Activated T-cell treated with anti-CD3 and anti-CD28 coated beads, Interleukin-2, amount 50 U/mL, for 48 hours (primary cell): ENCODE results near the gene NUDC.
"Not testable (repeated sequence)": the region's sequence is repeated elsewhere in the genome, so short reads cannot be mapped to it uniquely, and the experiment has no call there.

ENCODE experiments used
- DNase-seq, 2 experiments: peaks; one replicate each; pipeline ENCODE4 v3.0.0-alpha.2; 2020

The NUDC gene

DNA sequence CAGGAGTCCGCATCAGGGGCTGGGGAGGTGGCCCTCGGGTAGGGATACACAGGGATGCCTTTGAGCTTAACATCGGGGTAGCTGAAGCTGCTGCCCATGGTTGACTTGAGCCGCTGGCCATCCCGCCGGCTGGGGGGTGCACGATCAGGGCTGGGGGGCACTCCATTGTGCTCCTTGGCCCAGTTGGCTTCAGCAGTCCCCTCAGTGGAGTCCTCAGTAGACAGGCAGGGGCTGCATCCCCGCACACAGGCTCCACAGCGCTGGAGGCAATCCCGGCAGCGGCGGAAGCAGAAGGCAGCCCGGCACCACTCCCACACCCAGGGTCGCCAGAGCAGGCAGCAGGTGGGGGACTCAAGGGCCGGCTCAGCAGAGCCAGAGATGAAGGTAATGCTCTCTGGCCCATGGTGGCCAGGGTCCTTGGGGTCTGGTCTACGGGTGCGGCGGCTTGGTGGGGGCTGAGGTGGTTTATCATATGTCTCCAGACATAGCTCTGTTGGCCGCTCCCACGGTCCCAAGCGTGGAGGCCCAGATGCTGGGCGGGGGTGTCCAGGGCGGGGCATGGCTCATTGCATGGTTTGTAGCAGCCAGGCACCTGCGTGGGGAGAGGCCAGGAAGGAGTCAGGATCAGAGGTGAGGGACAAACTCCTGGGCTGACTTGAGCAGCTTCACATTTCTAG, 30.4 kb downstream of the NUDC start:
- no peak for DNase-seq

DNA sequence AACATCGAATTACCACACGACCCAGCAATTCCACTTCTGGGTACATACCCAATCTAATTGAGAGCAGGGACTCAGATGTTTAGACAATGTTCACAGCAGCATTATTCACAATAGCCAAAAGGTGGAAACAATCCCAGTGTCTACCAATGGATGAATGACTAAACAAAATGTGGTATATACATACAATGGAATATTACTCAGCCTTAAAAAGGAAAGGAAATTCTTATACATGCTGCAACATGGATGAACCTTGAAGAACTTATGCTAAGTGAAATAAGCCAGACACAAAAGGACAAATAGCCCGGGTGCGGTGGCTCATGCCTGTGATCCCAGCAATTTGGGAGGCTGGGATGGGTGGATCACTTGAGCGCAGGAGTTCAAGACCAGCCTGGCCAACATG, 31.8 kb downstream of the NUDC start:
- DNase-seq, result no peak

DNA sequence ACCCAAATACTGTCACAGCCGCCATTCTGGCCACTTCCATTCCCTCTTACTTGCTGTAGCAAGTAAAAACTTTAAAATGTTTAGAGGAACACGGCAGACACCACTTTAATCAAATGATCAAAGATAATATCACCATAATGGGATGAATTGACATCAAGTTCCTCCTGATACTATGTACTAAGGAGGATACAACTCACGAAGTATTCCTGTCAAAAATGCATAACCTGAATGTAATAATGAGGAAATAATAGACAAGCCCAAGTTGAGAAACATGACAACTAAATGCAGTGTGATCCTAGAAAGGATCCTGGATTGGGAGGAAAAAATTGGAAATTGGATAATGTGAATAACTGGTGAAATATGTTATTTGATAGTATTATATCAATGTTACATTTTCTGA, 34.8 kb downstream of the NUDC start:
- DNase-seq, result no peak

DNA sequence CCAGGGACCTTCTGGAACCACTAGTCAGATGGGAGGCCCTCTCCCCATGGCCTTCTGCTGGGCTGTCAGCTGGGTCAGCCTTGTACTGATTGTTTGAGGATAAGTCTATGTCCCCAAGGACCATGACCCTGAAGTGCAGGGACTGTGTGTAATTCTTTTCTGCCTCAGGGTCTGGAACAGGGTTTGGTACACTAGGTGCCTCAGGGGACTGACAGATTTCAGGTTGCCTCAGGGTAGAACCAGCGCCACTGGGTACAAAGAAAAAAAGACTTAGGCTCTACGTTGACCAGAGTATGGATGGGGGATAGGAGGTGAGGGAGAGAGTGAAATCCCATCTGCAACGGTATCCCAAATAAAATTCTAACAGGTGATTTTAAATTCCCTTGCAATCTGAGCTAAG, 35.8 kb downstream of the NUDC start:
- DNase-seq, result no peak

DNA sequence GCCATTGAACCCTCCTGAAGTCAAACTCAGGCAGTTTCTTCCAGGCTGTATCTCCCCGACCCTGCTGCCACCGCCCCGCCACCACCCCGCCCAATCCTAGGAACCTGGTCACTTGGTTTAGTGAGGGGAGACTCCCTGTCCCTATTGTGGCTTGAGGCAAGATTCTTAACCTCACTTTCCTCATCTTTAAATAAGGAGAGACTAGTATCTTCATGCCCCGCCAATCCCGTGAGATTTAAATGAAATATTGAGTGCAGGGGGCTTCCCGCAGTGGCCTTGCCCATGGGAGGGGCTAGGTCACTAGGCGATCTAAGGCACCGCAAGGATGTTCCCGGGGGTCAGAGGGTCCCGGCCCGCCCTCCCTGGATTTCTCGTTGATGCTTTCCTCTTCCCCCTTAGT, 37.7 kb downstream of the NUDC start:
- no peak for DNase-seq

DNA sequence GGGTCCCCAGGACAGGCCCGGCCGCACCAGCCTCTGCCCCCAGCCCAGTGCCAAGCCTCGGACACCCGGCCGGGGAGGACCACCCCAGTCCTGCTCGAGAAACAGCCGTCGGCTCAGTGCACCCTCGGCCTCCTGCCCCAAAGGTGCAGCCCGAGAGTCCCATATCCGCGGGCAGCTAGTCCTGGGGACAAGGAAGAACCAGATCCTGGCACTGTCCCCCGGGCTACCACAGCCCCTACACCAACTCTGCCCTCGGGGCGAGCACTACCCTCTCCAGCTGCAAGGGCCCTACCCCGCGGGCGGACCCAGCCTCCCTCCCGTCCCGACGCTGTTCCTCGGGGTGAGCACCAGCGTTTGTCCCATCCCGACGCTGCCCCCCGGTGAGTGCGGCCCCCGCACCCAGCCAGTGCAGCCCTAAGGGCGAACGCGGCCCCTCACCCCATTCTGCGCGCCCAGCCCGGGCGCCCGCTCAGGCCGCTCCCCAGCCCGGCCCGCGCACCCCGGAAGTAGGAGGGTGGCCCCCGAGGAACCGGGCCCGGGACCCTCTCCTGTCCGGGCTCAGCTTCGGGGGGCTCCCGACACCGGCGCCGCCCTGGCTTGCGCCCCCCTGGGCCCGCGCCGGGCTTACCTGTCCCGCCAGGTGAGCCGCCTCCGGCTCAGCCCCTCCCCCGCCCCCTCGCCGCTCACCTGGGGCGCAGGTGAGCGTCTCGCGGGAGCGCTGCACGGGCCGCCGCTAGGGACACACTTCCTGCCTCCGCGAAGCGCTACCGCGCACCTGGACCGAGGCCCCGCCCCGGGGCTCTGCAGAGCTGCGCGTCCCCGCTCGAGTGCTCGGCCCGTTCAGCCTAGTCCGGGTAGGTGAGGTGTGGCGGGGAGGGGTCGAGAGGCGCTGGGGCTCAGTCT, 38.4 kb downstream of the NUDC start, which contains the start of gene KDF1:
Gene KDF1, minus strand, starts transcription at position 747 of the 903 bp plus-strand sequence. CDS start 8,088 bp downstream, outside the sequence.
- peak in 1 of 2 experiments; percentile 52 for DNase-seq

DNA sequence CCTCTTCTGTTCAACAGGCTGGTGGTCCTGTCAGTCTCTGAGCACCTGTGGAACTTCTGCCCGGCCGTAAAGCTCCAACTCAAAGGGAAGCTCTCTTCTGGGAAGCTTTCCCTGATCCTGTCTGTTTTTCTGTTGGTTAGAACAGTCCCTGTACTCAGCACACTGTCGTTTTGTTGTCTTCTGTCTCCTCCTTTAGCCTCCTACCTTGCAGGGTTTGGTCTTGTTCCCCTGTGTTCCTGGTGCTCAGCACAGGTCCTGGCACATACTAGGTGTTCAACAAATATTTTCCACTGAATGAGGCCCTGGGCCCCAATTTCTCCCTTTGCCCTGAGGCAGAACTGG, 39.1 kb downstream of the NUDC start:
- DNase-seq, result no peak

DNA sequence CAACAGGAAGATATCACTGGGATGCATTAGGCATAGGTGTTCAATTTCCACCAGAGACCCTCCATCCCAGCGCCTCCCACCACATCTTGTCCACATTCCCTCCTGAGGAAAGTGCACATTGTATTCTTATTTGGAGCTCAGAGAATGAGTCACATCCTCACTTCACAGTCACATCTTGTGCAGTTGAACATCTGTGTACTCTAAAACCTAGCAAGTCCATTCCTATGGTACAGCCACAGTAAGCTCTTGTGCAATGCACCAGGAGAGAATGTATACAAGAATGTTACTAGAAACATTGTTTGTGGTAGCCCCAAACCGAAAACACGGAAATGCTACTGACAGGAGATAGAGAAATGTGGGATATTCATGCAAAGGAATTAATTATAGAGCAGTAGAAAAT, 40.3 kb downstream of the NUDC start:
- DNase-seq, result no peak

DNA sequence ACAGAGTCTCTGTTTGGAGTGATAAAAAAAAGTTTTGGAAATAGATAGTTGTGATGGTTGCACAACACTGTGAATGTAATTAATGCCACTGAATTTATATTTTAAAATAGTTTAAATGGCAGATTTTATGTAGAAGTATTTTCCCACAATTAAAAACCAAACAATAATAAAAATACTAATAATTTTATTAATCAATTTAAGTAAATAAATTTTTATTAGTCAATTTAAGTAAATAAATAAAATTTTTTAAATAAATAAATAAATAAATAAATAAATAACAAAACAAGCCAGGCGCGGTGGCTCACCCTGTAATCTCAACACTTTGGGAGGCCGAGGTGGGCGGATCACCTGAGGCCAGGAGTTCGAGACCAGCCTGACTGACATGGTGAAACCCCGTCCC, 43.7 kb downstream of the NUDC start:
- no peak for DNase-seq

DNA sequence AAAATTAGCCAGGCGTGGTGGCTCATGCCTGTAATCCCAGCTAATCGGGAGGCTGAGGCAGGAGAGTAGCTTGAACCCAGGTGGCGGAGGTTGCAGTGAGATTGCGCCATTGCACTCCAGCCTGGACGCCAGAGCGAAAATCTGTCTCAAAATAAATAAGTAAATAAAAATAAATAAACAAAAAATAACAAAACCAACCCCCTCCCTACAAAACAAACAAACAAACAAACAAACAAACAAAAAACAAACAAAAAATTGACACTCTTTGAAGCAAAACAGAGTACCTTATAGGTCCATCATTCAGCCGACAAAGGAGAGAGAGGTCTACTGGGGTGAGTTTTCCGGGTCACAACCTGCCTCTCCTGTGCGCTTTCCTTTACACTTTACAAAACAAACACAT, 44.1 kb downstream of the NUDC start:
- no peak for DNase-seq

DNA sequence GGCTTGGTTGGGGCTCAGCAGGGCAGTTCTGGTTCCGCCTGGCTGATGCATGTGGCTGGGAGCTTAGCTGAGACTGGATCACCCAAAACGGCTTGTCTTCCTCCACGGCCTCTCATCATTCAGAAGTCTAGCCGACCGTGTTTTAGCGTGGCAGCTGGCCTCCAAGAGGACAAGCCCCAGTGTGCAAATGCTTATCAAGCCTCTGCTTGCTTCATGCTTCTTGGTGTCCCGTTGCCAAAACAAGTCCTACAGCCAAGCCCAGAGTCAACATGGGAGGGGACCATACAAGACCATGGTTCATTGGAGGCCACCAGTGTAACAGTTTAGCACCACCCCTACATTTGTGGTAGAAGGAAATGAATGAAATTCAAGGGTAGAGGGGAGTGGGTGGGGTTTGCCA, 49.3 kb downstream of the NUDC start:
- no peak for DNase-seq

DNA sequence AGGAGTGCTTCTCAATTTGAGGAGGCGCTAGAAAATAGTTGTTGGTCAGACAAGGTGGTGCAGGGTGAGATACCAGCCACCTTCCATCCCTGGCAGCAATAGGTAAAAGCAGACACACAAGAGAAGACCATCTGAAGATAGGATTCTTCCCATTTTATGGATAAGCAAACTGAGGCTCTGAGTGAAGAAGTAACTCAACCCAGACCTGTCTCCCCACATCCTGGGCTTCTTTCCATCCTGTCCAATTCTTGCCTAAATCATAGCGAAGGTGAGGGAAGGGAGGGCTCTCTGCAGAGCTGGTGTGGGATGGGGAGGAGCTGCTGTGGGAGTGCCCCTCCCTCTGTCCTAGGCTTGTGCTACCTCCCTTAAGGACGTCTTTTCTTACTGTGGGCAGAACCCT, 50.0 kb downstream of the NUDC start:
- no peak for DNase-seq

DNA sequence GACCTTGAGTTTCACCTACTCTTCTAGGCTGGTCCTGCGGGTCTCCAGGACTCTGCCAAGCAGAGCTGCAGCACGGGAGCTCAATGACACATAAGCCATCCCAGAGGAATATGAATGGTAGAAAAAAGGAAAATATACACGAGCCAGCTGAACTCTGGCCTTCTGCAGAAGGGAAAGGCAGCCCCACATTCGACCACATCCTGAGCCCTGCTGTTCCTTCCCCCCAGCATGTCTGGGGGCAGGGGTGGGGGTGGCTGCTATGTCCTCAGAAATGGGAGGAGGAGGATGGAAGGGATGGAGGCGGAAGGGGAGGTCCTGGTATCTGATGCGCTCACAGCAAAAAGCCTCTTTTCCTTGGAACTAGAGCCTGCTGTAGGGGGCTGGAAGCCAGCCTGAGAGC, 50.8 kb downstream of the NUDC start:
- no peak for DNase-seq

DNA sequence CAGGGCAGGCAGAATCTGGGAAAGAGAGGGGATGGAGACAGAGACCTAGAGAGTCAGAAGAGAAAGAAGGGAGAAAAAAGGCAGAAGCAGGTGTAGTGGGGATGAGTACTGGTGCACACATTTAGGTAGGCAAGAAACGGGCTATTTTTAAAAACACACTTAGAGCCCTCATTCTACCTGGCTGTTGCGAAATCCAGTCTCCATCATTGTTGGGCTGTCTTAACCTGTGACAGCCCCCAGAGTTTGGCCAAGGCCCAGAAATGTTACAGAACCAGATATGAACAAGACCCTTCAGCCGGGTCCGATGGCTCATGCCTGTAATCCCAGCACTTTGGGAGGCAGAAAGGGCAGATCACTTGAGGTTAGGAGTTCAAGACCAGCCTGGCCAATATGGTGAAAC, 51.3 kb downstream of the NUDC start:
- no peak for DNase-seq

DNA sequence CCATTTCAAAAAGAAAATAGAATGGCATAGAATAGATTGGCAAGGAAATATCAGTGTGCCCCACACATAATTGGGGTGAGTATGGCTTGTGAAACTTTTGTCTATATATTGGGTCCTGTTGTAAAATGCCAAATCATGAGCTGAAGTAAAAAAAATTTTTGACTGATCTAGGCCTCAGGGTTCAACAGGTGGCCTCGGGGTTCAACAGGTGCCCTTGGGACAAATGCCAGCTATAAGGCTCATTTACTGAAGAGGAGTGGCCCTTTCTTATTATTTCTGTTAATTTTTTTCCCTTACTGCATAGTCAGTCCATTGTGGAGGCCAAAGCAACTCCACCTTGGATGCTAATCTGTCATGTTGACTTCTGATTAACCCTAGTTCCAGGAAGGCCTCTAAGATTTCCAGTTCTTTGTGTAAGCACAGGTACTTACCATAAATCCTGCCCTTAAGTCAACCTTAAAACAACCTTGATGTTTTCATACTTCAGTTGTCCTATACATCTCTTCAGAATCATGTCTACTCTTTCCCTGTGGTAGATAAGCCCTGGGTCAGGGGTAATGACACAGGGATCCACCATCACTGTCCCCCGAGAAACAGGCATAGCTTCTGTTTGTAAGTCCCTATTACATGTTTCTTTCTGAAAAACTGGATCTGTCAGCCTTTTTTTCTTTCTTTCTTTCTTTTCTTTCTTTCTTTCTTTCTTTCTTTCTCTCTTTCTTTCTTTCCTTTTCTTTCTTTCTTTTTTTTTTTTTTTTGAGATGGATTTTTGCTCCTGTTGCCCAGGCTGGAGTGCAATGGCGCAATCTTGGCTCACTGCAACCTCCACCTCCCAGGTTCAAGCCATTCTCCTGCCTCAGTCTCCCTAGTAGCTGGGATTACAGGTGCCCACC, 55.3 kb downstream of the NUDC start:
- no peak for DNase-seq

DNA sequence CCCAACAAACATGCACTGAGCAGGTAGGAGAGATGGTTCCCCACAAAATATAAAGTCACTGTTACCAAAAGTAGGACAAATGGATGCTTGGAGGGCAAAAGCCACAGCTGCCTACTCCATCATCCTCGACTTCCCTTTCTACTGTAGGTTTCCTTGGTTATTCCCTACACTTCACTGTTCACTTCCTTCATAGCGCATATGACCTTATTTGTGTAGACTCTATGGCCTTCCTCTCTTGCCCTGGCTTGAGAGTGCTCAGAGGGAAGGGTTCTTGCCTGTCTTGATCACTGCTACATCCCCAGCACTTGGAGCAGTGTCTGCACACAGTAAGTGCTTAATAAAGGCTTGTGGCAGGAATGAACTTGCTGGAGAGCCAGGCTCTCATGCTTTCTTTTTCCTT, 57.4 kb downstream of the NUDC start:
- no peak for DNase-seq

DNA sequence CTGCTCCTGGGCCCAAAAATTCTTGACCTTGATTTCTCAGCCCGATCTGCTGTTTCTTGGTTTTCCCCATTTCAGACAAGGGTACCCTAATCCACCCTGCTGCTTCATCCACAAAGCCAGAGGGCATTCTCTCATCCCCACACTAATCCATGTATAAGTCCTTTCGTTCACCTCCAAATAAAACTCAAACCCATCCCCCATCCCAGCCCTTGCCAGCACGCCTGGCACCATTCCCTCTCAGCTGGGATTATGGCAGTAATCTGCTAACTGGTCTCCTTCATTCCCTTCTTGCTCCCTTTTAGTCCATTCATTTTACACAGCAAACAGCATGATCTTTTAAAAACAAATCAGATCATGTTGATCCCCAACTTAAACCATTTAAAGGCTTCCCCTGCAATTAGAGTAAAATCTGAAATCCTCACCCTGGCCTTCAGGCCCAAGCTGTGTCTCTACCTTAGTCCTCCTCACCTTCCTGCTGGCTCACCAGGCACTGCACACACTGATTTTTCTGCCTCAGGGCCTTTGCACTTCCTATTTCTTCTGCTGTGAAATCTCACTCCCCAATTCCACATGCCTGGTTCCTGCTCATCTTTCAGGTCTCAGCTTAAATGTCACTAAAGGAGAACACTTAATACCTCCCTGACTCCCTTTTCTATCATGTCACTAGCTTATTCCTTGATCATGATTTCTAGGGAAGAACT, 59.8 kb downstream of the NUDC start:
- DNase-seq, result no peak

DNA sequence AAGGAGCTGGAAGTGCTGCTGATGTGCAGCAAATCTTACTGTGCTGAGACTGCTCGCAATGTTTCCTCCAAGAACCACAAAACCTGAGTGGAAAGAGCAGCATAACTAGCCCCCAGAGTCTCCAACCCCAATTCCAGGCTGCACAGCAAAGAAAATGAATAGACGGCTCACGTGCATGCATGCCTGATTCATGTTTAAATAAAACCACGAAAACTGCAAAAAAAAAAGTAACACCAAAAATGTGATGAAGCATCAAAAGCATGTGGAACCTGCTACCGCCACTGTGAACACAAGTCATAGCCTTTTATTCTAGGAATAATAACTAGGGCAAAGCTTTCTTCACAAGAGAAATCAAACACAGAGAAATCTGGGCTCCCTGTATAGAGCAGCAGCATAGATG, 62.3 kb downstream of the NUDC start:
- DNase-seq, result no peak

DNA sequence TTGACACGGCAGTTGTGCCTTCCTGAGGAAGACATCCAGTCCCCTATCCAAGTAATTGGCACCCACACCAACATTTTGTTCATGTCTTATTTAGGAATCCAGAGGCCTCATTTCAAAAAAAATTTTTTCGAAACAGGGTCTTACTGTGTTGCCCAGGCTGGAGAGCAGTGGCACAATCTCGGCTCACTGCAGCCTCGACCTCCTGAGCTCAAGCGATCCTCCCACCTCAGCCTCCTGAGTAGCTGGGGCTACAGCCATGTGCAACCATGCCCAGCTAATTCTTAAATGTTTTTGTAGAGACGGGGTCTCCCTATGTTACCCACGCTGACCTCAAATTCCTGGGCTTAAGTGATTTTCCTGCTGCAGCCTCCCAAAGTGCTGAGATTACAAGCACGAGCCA, 62.7 kb downstream of the NUDC start:
- DNase-seq, result no peak

DNA sequence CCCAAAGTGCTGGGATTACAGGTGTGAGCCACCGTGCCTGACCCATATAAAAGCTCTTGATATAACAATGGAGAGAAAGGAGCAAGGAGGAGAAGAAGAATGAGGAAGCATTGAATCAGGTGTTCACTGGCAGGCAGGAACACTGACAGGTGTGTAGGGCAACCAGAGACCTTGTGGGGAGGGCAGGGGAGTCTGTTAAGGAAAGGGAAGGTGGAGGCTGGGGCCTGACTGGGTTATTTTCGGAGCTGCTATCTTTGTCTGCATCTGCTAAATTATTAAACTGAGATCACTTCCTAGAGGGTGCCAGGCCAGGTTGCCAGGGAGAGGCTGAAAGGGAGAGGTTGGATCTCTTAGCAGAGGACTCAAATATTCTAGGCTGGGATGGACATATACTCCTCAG, 65.1 kb downstream of the NUDC start:
- DNase-seq, result no peak

DNA sequence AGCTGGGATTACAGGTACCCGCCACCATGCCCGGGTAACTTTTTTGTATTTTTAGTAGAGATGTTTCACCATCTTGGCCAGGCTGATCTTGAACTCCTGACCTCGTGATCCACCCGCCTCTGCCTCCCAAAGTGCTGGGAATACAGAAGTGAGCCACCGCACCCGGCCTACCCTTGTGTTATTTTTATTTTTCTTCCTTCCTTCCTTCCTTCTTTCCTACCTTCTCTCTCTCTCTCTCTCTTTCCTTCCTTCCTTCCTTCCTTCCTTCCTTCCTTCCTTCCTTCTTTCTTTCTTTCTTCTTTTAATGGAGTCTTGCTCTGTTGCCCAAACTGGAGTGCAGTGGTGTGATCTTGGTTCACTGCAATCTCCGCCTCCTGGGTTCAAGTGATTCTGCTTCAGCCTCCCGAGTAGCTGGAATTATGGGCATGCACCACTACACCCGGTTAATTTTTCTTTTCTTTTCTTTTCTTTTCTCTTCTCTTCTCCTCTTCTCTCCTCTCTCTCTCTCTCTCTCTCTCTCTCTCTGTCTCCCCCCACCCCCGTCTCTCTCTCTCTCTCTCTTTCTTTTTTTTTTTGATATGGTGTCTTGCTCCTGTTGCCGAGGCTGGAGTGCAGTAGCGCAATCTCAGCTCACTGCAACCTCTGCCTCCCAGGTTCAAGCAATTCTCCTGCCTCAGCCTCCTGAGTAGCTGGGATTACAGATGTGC, 68.0 kb downstream of the NUDC start:
- not testable (repeated sequence) for DNase-seq
